GM21526 (cell line): ENCODE data around the gene SSU72.

ENCODE experiments used
- ATAC-seq: cut with Tn5 transposase; IDR thresholded peaks from one replicate; pipeline ENCODE4 v1.9.1; 2021; ENCODE audit warnings: moderate library complexity; ENCODE audit not compliant: unreplicated experiment, low FRiP score

The SSU72 gene

GRCh38 chr1:1545946-1546737 lies 28.5 kb downstream of the SSU72 start:
- ATAC-seq: no peak

GRCh38 chr1:1544544-1544943 lies 30.1 kb downstream of the SSU72 start:
- no peak for ATAC-seq

DNA sequence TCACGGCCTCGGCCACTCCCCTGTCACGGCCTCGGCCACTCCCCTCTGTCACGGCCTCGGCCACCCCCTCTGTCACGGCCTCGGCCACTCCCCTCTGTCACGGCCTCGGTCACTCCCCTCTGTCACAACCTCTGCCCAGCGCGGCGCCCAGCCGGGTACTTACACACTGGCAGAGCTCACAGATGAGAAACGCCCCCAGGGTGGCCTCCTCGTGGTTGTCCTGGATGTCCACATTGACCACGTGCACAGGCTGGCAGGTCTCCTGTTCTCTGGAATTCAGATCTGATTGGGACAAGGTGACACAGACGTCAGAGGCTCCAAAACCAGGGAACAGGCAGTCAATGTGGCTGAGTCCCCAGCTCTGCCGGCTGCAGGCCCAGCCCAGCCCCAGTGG lies 31.0 kb downstream of the SSU72 start:
- ATAC-seq: no peak

DNA sequence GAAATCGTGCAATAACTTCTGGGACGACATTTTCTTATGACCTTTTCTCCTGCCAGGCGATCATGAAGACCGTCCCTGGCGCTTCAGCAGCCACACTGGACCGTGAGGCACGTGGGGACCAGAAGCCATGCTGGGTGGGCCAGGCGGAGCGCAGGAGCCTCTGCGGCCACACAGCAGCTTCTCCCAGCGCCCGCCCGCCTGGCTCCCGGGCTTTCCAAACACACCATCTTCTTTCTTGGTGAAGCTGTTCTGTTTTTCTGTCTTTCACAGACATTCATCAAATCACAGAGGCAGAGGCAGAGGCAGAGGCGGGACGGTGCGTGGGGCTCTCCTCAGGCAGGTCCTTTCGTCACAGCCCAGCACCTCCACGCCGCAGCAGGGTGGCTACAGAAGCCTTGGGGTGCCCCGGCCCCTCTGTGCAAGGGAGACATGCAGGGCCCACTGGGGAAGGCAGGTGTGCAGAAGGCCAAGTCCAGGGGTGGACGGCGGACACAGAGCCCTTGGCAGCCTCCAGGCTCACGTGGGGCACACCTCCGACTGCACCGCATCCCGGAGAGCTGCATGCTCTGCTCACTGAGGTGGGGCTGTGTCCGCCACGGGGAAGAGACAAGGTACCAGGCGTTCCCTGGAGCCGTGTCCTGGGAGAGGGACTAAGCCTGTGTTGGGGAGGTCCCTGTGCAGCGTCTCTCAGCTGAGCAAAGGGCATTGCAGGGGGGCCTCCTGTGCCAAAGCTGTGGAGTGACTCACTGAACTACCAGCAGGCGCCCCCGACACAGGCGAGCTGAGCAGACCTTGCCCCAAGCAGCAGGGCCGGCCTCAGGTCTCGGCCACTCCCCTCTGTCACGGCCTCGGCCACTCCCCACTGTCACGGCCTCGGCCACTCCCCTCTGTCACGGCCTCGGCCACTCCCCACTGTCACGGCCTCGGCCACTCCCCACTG lies 31.6 kb downstream of the SSU72 start:
- ATAC-seq: no peak

DNA sequence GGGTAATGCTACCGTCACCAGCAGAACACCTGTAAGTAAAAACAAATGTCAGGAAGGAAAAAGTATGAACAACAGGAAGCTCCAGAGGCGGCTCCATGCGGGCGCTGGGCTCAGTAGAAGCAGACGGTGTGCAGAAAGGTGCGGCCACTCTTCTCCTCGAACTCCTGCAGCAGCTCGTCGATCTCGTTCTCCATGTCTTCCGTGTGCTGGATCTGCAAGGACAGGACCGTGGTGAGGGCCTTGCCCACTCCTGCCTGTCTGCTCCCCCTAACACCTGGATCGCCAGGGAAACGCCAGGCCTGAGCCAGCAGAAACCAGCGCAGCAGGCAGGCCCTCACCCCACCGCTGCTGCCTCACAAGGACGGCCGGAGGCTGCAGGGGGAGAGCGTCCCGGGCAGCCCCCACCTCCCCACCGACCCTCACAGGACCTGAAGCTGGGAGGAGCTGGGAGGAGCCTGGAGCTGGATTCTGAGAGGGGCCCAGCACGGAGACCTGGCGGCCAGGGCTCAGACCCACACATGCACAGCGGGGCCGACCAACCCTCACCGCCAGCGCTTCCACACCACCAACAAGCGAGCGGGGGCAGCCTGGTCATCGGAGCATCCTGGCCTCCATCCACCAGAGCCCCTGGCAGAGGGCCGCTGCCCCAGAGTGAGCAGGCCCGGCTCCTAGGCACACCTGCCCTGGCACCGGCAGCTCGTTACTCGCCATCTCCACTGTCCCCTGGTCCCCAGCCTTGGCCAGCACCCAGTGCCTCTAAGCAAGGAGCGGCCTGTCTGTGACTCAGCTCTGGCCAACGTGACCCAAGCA lies 32.5 kb downstream of the SSU72 start:
- ATAC-seq: no peak

DNA sequence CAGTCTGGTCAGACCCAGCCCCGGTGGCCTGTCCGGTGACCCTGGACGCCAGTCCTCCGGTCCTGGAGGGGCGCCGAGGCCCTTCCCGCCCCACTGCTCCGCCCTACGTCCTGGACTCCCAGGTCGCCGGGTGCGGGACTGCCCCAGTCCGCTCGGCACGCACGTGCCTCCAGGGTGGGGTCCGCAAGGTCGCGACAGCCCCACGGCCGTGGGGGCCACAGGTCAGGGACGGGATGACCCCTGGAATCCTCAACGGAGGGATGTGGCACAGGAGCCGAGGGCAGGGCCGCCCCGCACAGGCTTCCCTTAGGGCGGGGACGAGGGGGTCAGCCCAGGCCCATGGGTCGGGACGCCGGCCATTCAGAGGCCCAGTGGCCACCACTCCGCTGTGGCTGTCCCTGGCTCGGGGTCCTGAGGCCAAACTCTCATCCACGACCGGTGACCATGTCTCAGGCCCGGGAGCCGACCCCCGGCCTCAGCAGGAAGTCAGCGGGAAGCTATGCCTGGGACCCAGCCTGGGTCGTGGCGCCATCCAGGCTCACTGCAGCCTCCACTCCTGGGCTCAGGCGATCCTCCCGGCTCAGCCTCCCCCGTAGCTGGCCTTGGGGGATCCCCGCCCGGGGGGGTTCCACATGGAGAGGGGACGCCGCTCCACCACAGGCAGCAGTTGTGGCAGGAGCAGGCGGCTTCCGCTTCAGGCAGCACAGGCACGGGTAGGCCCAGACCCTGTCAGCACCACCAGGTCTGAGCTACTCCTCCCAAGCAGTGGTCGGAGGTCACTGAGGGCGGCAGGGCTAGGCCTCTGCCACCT lies 33.6 kb downstream of the SSU72 start:
- ATAC-seq: no peak

GRCh38 chr1:1540090-1540817 lies 34.4 kb downstream of the SSU72 start, which contains the start of gene TMEM240:
TSS of gene TMEM240 (minus strand) at chr1:1540624. CDS start at chr1:1540346, 278 bp downstream.
- no peak for ATAC-seq

- no peak for ATAC-seq
Measured at GRCh38 chr1:1539310-1540089, 35.2 kb downstream of the SSU72 start.

GRCh38 chr1:1538989-1539309 lies 35.7 kb downstream of the SSU72 start:
- ATAC-seq: no peak

GRCh38 chr1:1538334-1538733 lies 36.3 kb downstream of the SSU72 start:
- no peak for ATAC-seq

DNA sequence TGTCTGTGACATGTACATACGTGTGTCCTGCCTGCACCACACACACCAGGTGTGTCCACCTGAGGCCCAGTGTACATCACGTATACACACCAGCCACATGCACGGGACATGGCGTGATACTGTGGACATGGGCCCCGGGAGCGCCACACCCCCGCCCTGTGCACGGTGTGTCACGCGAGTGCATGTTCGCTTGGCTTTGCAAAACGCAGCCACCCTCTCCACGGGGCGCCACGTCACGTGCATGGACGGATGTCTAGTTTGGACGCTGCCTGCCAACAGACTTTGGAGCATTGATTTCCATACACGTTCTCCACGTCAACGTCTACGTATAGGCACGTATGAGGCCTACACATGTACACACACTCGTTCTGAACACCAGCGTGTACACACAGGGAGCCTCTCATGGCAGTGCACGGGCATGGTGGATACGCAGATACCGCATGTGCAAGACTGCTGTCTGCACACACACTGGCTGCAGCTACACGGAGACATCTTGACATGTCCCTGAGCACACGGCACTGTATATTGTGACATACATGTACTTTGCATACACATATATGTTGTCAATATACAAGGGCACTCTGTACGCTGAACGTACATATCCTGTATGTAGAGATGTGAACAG lies 36.9 kb downstream of the SSU72 start:
- no peak for ATAC-seq

DNA sequence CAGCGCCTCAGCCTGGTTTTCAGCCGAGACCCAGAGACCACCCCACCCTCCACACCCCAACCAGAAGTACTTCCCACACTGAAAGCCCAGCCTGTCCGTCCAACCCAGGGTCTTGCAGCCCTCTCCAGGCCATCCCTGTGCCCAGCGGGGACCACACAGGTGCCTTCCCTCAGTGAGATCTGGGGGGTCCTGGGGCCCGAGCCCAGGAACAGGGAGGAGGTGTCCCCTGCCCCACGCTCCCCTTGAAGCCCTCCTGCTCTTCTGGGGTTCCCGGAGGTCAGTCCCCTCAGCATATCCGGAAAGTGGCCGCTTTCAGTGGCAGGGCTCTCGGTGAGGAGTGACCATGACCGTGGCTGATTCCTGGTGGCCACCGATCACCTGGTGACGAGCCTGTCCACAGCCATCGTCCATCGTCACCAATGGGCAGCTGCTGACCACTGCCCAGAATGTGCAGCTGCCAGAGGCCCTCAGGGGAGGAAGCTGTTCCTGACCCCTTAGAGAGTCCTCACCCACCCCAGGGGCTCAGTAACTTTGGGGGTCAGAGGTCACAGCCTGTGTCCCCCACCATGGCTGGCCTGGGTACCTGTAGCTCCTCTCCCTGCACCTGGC lies 37.6 kb downstream of the SSU72 start:
- no peak for ATAC-seq

GRCh38 chr1:1536019-1536937 lies 38.4 kb downstream of the SSU72 start:
- ATAC-seq: no peak

- no peak for ATAC-seq
Measured at GRCh38 chr1:1535201-1536018, 39.3 kb downstream of the SSU72 start.

- ATAC-seq: no peak
Measured at GRCh38 chr1:1534401-1535154, 40.1 kb downstream of the SSU72 start.
